NCI-H1092 treated with DMSO at 0.1 percent for 48 hours (cell line): ENCODE results near the gene RHOH.

ENCODE experiments used
- DNase-seq: peaks from one replicate; lab custom pipeline; 2025; lab: John Stamatoyannopoulos, UW

The RHOH gene

GRCh38 chr4:40238008-40238699 lies 41.3 kb downstream of the RHOH start:
- DNase-seq = no peak

GRCh38 chr4:40238700-40239548 lies 42.1 kb downstream of the RHOH start:
- DNase-seq = no peak

DNA sequence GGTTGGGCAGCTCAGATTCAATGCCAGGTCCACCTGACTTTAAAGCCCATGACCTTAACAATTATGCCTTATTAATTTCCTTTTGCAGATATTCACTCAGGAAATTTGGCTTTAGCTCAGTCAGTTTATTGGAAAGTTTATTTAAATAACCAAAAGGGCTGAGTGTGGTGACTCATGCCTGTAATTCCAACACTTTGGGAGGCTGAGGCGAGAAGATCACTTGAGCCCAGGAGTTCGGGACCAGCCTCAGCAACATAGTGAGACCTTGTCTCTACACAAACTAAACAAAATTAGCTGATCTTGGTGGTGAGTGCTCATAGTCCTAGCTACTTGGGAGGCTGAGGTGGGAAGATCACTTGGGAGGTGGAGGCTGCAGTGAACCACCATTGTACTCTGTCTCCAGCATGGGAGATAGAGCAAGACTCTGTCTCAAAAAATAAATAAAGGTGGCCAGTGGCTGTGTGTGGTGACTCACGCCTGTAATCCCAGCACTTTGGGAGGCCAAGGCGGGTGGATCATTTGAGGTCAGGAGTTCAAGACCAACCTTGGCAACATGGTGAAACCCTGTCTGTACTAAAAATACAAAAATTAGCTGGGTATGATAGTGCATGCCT lies 43.3 kb downstream of the RHOH start:
- no peak for DNase-seq

DNA sequence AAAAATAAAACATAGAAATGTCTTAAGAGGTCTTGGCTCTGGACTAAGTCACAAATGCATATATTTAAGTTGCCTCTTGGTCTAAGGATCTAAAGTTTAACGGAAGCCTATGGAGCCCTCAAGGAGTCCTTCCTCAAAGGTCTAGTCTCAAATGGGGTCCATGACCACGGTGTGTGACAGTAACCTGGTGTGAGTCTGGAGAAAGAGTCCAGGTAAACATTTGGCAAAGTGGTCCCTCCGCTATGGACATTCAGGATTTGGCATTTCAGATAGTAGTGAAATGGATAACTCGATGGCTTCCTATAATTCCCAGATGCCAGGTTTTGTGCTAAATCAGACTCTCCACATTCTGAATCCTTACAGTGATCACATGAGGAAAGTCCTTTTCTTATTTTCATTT lies 44.2 kb downstream of the RHOH start:
- DNase-seq = no peak

- no peak for DNase-seq
Measured at GRCh38 chr4:40241941-40242340, 45.1 kb downstream of the RHOH start.

DNA sequence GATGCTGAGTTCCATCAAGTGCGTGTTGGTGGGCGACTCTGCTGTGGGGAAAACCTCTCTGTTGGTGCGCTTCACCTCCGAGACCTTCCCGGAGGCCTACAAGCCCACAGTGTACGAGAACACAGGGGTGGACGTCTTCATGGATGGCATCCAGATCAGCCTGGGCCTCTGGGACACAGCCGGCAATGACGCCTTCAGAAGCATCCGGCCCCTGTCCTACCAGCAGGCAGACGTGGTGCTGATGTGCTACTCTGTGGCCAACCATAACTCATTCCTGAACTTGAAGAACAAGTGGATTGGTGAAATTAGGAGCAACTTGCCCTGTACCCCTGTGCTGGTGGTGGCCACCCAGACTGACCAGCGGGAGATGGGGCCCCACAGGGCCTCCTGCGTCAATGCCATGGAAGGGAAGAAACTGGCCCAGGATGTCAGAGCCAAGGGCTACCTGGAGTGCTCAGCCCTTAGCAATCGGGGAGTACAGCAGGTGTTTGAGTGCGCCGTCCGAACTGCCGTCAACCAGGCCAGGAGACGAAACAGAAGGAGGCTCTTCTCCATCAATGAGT lies 46.6 kb downstream of the RHOH start:
- no peak for DNase-seq

GRCh38 chr4:40244606-40245005 lies 47.8 kb downstream of the RHOH start:
- no peak for DNase-seq

DNA sequence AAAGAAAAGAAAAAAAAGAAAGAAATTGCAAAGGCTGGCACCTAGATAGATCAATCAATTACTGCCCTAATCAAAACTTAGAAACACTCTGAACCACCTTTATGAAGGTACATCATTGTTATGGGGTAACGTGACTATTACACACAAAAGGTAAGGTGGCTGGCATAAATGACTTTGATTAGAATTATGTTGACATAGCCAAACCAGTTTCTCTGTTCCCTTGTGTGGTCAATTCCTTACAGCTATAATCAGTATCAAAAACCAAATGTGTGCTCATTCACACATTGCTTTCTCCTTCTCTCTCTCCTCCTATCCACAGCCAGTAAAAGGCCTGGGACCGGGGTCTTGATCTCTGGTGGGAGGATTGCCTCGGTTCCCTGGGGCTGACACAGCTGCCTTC lies 48.7 kb downstream of the RHOH start:
- no peak for DNase-seq

GRCh38 chr4:40246011-40246900 lies 49.4 kb downstream of the RHOH start:
- no peak for DNase-seq

- DNase-seq = no peak
Measured at GRCh38 chr4:40246938-40247337, 50.1 kb downstream of the RHOH start.

DNA sequence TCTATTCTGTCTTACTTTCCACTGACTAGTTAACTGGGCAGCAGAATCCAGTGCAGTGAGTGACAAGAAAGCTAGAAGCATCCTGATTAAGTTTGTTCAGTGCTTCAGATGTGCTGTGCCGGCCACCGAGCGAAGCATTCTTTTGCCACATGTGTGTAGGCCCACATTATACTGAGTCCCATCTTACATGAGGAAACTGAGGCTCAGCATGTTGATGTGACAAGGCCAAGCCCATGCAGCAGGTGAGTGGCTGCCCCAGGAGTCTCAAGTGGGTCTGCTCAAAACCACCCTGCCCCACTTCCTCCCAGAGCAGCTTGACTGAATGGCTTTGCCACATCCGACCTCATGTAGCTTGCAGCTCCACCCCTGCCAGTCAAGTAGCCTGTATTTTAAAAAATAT lies 50.5 kb downstream of the RHOH start:
- DNase-seq = no peak

DNA sequence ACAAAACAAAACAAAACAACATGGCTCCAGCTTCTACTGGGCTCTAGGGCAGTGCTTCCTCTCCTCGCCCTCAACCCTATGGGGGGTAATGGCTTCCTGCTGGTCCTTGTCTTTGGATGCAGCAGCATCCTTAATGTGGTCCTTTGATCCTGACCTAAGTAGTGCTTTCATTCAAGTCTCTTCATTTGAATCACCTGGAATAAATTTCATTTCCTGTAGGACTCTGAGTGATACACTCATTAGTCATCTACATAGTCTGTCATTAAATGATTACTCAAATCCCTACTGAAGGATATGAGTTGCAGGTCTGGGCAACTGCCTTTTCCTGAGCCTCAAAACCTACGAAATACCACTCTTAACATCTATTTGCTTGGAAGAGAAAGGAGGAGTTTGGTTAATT lies 54.5 kb downstream of the RHOH start:
- no peak for DNase-seq

DNA sequence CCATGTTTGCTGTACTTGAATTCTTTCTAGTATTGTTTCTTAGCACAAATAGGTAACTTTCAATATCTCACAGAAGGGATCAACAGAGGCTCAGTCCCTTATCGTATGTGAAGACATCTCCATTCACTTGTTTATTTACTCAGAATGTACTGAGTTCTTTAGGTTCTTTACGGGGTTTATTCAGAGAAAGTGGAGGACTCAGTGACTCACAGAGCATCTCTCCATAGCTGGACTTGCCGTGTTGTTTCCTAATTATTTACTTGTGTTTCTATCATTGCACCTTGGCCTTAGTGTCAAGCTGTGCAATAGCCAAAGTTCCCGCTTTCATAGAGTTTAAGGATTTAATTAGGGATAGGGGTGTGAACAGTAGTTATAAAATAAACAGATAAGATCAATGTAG lies 57.1 kb downstream of the RHOH start:
- DNase-seq = no peak

DNA sequence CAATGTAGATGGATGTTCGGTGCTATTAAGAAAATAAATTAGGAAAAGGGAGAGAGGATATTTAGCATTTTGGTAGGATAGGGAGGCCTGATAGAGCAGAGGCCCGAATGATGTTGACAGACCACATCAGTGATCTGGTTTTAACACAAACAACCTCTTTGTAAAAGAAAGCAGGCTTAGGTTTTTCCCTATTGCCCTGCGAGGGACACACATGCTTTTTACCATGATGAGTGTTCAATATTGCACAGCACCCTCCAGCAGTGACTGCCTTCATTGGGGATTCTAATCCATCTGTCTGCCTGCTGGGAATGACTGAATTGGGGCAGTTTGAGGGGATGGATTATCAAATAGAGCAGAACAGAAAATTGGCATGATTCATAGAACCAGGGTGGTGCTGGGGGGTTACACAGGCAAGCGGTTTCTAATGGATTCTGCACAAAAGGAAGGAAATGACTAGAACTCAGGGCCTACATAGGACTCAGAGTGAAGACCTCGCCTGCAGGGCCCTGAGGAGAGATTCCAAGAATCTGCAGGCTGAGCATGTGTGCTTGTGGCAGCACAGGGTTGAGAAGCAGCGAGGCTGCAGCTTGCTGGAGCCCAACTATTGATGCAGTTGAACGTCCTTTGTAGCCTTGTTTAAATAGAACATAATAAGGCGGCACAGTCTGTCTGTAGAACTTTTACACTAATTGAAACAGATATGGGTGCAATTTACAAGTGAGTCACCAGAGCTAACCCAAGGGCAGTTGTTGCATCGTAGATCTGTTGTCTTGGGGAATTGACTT lies 58.0 kb downstream of the RHOH start:
- DNase-seq = no peak

GRCh38 chr4:40255393-40256281 lies 58.8 kb downstream of the RHOH start:
- DNase-seq = no peak

DNA sequence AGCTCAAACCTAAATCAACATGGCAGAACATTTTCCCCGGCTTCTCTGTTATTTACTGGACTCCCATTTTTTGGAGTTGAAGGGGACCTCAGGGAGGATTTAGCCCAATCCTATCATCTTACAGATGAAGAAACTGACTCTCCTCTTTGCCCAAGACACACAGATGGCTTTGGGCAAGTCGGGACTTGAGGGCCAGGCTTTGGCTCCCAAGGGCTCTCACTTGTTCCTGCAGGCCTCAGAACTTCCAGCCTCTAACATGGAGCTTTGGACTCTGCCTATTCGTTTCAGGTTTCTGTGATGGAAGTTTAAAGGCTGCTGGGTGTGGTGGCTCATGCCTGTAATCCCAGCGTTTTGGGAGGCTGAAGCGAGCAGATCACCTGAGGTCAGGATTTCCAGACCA lies 59.5 kb downstream of the RHOH start:
- DNase-seq = no peak

GRCh38 chr4:40256817-40257216 lies 60.0 kb downstream of the RHOH start:
- no peak for DNase-seq

- DNase-seq = no peak
Measured at GRCh38 chr4:40258627-40259026, 61.8 kb downstream of the RHOH start.

DNA sequence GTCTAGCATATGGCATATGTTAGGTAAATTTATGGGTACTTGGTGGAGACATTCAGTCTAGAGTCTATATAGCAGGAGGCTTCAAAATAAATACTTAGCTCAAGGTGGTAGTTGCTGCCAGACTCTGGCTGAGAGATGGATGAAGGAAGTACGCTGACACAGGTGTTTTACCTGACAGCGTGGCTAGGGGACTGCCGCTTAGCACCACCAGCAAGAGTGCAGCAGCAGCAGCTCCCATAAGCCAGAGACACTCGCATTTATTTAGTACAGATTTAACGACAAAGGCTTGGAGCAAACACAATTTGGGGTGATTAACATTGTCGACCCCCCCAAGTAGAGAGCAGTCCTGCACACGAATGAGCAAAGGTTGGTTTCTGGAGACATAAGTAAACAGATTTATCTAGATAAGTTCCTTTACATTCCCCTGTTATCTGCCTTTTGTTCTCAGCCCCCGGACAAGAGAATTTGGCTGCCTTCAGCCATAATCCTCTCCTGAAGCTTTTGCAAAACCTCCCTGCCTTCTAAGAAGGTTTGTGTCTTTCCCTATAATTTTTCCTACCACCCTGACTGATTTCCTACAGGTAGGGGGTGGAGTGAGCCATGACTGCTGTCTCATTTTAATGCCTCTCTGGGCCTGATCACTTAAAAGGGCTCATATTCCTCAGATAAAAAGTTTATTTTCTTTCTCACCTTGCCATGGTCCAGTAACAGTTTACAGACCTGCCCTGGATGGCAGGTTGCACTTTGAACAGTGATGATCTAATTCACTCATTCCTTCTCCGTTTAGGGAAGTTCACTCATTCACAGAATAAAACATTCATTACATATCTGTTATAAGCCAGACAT lies 64.6 kb downstream of the RHOH start:
- no peak for DNase-seq
